Panc1 (cell line): ENCODE data around the gene NUAK2. TPM values are rescaled to one million over a fixed set of nuclear protein-coding genes. Genes with fewer than 3 reads are reported as not detected.
"Not testable (repeated sequence)": the region's sequence is repeated elsewhere in the genome, so short reads cannot be mapped to it uniquely, and the experiment has no call there.

Experiments used
- ATAC-seq: fragments of 200-7000 bp; cut with Tn5 transposase; 2 replicates; pipeline ENCODE4 v1.9.1; 2020; ENCODE audit warnings: mild to moderate bottlenecking, moderate library complexity
- BruUV-seq: library from RNA; stranded (reverse); fragments of 400-500 nt; replicated peaks from 2 replicates; lab custom pipeline; 2021; lab: Mats Ljungman, UMichigan
- CTCF ChIA-PET: fragments of 300-600 bp; sonication (Branson Sonifier 250); formaldehyde crosslinking; loops from one replicate; lab custom pipeline; 2022; ENCODE audit warnings: antibody characterized with exemption; lab: Charles Lee
- POLR2A ChIA-PET: fragments of 300-600 bp; sonication (Branson Sonifier 250); formaldehyde crosslinking; loops from one replicate; lab custom pipeline; 2022; ENCODE audit warnings: antibody characterized with exemption; lab: Charles Lee
- DNase-seq: peaks from one replicate; pipeline ENCODE4 v3.0.0-alpha.2; 2010; ENCODE audit warnings: low read depth, low spot score
- H3K27ac ChIP-seq: 2 replicates; pipeline ENCODE4 v1.5.1; 2011; ENCODE audit warnings: mild to moderate bottlenecking, low read length, inconsistent platforms
- H3K27me3 ChIP-seq: fragments of 200-500 bp; sonication (Bioruptor generic); 2 replicates; pipeline ENCODE4 v1.6.0; 2014; ENCODE audit warnings: low read length, inconsistent platforms; ENCODE audit not compliant: control insufficient read depth, insufficient read depth
- H3K36me3 ChIP-seq: fragments of 200-500 bp; sonication (Bioruptor generic); 2 replicates; pipeline ENCODE4 v1.5.1; 2014; ENCODE audit warnings: inconsistent platforms, mild to moderate bottlenecking, low read length, moderate library complexity; ENCODE audit not compliant: control insufficient read depth, insufficient read depth
- H3K4me1 ChIP-seq: 2 replicates; pipeline ENCODE4 v1.5.1; 2011; ENCODE audit warnings: inconsistent platforms, mild to moderate bottlenecking, low read length, moderate library complexity; ENCODE audit not compliant: control insufficient read depth, insufficient read depth
- H3K4me3 ChIP-seq, 2 experiments: 2 replicates each; pipeline ENCODE4 v1.5.1; 2011 to 2012; ENCODE audit warnings: low read depth in 2 of 2, low read length in 2 of 2, mild to moderate bottlenecking in 2 of 2, inconsistent platforms in 1 of 2, moderate library complexity in 1 of 2
- H3K9me3 ChIP-seq: fragments of 200-500 bp; sonication (Bioruptor generic); 2 replicates; pipeline ENCODE4 v1.5.1; 2014; ENCODE audit warnings: low read depth, mild to moderate bottlenecking, inconsistent platforms, low read length, moderate library complexity; ENCODE audit not compliant: control insufficient read depth, insufficient read depth
- POLR2AphosphoS5 ChIP-seq: IDR thresholded peaks from 2 replicates; pipeline ENCODE4 v1.6.1; 2012; ENCODE audit warnings: mild to moderate bottlenecking, low read depth, low read length, moderate library complexity
- SIN3A ChIP-seq: IDR thresholded peaks from 2 replicates; pipeline ENCODE4 v1.6.1; 2012; ENCODE audit warnings: low read depth, mild to moderate bottlenecking, low read length, moderate library complexity, borderline replicate concordance; ENCODE audit not compliant: insufficient read depth
- TCF7L2 ChIP-seq: IDR thresholded peaks from 2 replicates; pipeline ENCODE4 v1.6.1; 2011; ENCODE audit warnings: mild to moderate bottlenecking, low read depth, low read length, inconsistent platforms
- in situ Hi-C: cut with HindIII; loops from 2 replicates; pipeline ENCODE4 v1.10.0; 2016; ENCODE audit warnings: low sequenced_read_pairs, low pct_unique_long_range_greater_than_20kb
- intact Hi-C: fragments of 100-400 bp; cut with micrococcal nuclease; formaldehyde crosslinking; loops from one replicate; pipeline ENCODE4 v1.10.0; 2022; ENCODE audit not compliant: unreplicated experiment
- total RNA-seq: library from RNA; stranded (reverse); gene quantifications from one replicate; pipeline ENCODE4 v1.2.1, GENCODE V29; 2021; ENCODE audit not compliant: unreplicated experiment
- TF ChIP-seq, protein P1 (sequence below): fragments of 450-650 bp; IDR thresholded peaks from 2 replicates; pipeline ENCODE4 v1.5.1; 2017; ENCODE audit warnings: mild to moderate bottlenecking
- TF ChIP-seq, protein P2 (sequence below), 2 experiments: IDR thresholded peaks; 2 replicates each; pipeline ENCODE4 v1.6.1; 2011 to 2012; ENCODE audit warnings: low read depth in 2 of 2, control low read depth in 1 of 2, low read length in 1 of 2, mild to moderate bottlenecking in 1 of 2, moderate library complexity in 1 of 2; ENCODE audit not compliant: insufficient read depth in 1 of 2

The NUAK2 gene
- total RNA-seq, 1 experiment from 2014 or later = 17.4 TPM

DNA sequence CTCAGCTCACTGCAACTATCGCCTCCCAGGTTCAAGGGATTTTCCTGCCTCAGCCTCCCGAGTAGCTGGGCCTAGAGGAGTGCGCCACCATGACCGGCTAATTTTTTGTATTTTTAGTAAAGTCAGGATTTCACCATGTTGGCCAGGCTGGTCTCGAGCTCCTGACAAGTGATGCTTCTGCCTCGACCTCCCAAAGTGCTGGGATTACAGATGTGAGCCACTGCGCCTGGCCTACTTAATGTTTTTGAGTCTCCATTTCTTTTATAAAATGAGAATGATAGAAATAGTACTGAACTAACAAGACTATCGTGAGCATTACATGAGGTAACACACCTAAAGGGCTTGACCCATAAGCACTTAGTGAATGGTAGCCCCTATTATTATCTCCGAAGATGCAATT is 21.4 kb downstream of the NUAK2 start:
- TF ChIP-seq, protein P1, sequence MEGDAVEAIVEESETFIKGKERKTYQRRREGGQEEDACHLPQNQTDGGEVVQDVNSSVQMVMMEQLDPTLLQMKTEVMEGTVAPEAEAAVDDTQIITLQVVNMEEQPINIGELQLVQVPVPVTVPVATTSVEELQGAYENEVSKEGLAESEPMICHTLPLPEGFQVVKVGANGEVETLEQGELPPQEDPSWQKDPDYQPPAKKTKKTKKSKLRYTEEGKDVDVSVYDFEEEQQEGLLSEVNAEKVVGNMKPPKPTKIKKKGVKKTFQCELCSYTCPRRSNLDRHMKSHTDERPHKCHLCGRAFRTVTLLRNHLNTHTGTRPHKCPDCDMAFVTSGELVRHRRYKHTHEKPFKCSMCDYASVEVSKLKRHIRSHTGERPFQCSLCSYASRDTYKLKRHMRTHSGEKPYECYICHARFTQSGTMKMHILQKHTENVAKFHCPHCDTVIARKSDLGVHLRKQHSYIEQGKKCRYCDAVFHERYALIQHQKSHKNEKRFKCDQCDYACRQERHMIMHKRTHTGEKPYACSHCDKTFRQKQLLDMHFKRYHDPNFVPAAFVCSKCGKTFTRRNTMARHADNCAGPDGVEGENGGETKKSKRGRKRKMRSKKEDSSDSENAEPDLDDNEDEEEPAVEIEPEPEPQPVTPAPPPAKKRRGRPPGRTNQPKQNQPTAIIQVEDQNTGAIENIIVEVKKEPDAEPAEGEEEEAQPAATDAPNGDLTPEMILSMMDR = no peak
- TF ChIP-seq, protein P2, sequence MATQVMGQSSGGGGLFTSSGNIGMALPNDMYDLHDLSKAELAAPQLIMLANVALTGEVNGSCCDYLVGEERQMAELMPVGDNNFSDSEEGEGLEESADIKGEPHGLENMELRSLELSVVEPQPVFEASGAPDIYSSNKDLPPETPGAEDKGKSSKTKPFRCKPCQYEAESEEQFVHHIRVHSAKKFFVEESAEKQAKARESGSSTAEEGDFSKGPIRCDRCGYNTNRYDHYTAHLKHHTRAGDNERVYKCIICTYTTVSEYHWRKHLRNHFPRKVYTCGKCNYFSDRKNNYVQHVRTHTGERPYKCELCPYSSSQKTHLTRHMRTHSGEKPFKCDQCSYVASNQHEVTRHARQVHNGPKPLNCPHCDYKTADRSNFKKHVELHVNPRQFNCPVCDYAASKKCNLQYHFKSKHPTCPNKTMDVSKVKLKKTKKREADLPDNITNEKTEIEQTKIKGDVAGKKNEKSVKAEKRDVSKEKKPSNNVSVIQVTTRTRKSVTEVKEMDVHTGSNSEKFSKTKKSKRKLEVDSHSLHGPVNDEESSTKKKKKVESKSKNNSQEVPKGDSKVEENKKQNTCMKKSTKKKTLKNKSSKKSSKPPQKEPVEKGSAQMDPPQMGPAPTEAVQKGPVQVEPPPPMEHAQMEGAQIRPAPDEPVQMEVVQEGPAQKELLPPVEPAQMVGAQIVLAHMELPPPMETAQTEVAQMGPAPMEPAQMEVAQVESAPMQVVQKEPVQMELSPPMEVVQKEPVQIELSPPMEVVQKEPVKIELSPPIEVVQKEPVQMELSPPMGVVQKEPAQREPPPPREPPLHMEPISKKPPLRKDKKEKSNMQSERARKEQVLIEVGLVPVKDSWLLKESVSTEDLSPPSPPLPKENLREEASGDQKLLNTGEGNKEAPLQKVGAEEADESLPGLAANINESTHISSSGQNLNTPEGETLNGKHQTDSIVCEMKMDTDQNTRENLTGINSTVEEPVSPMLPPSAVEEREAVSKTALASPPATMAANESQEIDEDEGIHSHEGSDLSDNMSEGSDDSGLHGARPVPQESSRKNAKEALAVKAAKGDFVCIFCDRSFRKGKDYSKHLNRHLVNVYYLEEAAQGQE (IDR thresholded peaks at IDR 0.05; ENCODE audit: insufficient read depth in 1 of 2, low read depth in 2 of 2, low read length in 1 of 2) = no peak
- peak; percentile 30; the same call in 1 of the 2 replicates for TF ChIP-seq POLR2AphosphoS5
- no peak for TF ChIP-seq SIN3A
- no peak for DNase-seq
- intact Hi-C loops = loop anchor here (2.0 kb wide), 1 partner anchor 27 kb away; no protein-coding TSS in a partner anchor
- Histone ChIP-seq H3K36me3 (peaks cover 4% of the 10 kb centered on the region), H3K4me3 (no peak overlapping the region), H3K27me3 (no peaks in the 10 kb centered on the region), H3K27ac (peak overlapping the region; percentile 54), H3K9me3 (no peaks in the 10 kb centered on the region), H3K4me1 (peaks cover 57% of the 10 kb centered on the region)
- no peak for ATAC-seq
- in situ Hi-C loops = no loop called here
- POLR2A ChIA-PET = no interaction called here
- BruUV-seq = no TSS peak
- CTCF ChIA-PET = no interaction called here

DNA sequence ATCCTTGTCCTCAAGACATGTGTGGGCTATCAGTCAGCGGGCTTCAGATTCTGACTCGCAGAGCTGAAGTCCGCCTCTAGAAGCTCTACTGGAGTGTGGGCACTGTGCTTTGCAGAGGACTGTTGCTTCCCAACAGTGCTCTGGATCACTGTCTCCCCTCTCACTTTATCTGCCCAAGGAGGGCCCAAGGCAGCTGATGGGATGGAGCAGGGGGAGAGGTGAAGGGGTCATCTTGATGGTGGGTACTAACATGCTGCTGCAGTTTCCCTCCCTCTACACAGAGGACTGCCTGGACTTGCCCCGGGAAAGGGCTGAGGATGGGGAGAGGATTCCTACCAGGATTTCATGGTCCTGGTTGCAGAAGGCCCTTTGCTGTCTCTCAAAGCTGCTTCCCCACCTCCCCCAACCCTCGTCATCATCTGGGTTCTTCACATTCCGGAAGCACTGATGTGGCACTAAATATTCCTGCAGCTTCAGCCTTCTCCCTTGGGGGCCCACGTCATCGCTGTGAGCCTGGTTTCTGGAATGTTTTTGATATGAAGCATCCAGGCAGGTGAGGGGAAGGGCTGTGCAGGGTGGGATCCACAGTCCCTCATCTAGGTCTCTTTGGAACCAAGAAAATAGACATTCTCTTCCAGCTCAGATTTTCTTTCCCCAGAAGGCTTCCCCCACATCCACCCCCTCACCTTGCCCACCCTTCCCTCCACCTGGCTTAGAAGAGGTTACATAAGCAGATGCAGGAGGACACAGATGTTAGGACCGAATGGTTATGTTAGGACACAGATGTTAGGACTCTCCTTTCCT is 23.2 kb downstream of the NUAK2 start:
- H3K4me3 ChIP-seq = no peak overlapping the region
- in situ Hi-C loops (no loop called here), intact Hi-C loops (no loop called here)
- peak; percentile 84 for DNase-seq
- peaks cover 71% of the 10 kb centered on the region for H3K4me1 ChIP-seq
- ChIA-PET POLR2A (interaction anchor here (0.6 to 0.7 kb wide), 2 partner anchors 20 to 25 kb away, joined by 3 to 8 read pairs; no protein-coding TSS in a partner anchor), CTCF (interaction anchor here (0.5 to 1.3 kb wide), 6 partner anchors 26 to 233 kb away, joined by 3 to 5 read pairs (median 4); no protein-coding TSS in a partner anchor)
- peak overlapping the region; percentile 85 for H3K27ac ChIP-seq
- no peaks in the 10 kb centered on the region; the same call in 1 of the 2 replicates for H3K36me3 ChIP-seq
- TF ChIP-seq, protein P2 (IDR thresholded peaks at IDR 0.05; ENCODE audit: insufficient read depth in 1 of 2, low read depth in 2 of 2, low read length in 1 of 2) = no peak
- TF ChIP-seq, protein P1 = no peak
- TF ChIP-seq TCF7L2 = peak; percentile 53; the same call in 1 of the 2 replicates
- no peak for TF ChIP-seq SIN3A
- TF ChIP-seq POLR2AphosphoS5 = peak; percentile 71
- BruUV-seq = no TSS peak
- H3K9me3 ChIP-seq = no peaks in the 10 kb centered on the region
- peak; percentile 66 for ATAC-seq
- H3K27me3 ChIP-seq = no peaks in the 10 kb centered on the region

DNA sequence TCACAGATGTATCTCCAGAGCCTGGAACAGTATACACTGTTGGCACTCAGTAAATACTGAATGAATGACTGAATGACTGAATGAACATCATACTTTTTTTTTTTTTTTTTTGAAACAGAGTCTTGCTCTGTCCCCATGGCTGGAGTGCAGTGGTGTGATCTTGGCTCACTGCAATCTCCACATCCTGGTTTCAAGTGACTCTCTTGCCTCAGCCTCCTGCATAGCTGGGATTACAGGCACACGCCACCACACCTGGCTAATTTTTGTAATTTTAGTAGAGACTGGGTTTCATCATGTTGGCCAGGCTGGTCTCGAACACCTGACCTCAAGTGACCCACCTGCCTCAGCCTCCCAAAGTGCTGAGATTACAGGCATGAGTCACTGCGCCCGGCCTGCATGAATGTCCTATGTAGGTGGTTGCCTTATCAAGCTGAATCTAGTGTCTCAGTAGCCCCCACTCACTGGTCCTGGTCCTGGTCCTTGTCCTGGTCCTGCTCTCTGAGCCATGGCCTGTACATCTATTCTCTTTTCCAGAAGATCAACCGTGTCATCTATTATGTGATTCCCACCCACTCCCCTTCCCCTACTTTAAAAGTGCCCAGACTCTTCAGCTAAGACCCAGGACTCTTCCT is 23.9 kb downstream of the NUAK2 start:
- H3K4me3 ChIP-seq, DNase-seq, H3K27me3 ChIP-seq, intact Hi-C loops, H3K36me3 ChIP-seq, ATAC-seq, in situ Hi-C loops, BruUV-seq, H3K9me3 ChIP-seq: not testable (repeated sequence)
- Histone ChIP-seq H3K4me1 (peaks cover 71% of the 10 kb centered on the region), H3K27ac (peak overlapping the region; percentile 85)
- ChIA-PET POLR2A (interaction anchor here (0.6 kb wide), 1 partner anchor 21 kb away, joined by 8 read pairs; no protein-coding TSS in a partner anchor), CTCF (interaction anchor here (0.5 to 1.3 kb wide), 3 partner anchors 26 to 31 kb away, joined by 3 to 5 read pairs (median 4); no protein-coding TSS in a partner anchor)
